Astrocyte of the cerebellum (primary cell): ENCODE measurements around the gene MET.
"Not testable (repeated sequence)": the region's sequence is repeated elsewhere in the genome, so short reads cannot be mapped to it uniquely, and the experiment has no call there.

Experiments used
- DNase-seq: peaks from one replicate; pipeline ENCODE4 v3.0.0-alpha.2; 2011; ENCODE audit warnings: low read depth
- H3K4me3 ChIP-seq: 2 replicates; pipeline ENCODE4 v1.5.1; 2011; ENCODE audit warnings: mild to moderate bottlenecking, low read depth, low read length, moderate library complexity
- in situ Hi-C: cut with HindIII; loops from 2 replicates; pipeline ENCODE4 v1.10.0; 2017; ENCODE audit warnings: low sequenced_read_pairs
- TF ChIP-seq, protein P1 (sequence below): IDR thresholded peaks from 2 replicates; pipeline ENCODE4 v1.5.1; 2012; ENCODE audit warnings: low read length, low read depth, moderate library complexity, mild to moderate bottlenecking; ENCODE audit errors: missing control alignments

MET gene

DNA sequence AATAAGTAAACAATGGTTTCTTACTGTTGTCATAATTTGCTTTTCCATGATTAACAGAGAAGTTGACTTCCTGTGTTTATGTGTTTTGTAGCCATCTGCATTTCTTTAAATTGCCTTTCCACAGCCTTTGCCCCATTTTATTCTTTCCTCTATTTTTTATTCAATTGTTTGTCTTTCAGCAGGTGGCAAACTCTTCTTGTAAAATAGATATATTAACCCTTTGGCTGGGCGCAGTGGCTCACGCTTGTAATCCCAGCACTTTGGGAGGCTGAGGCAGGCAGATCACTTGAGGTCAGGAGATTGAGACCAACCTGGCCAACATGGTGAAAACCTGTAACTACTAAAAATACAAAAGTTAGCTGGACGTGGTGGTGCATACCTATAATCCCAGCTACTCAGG lies 139.8 kb downstream of the MET start:
- no peak overlapping the region for H3K4me3 ChIP-seq
- DNase-seq = no peak
- TF ChIP-seq, protein P1, sequence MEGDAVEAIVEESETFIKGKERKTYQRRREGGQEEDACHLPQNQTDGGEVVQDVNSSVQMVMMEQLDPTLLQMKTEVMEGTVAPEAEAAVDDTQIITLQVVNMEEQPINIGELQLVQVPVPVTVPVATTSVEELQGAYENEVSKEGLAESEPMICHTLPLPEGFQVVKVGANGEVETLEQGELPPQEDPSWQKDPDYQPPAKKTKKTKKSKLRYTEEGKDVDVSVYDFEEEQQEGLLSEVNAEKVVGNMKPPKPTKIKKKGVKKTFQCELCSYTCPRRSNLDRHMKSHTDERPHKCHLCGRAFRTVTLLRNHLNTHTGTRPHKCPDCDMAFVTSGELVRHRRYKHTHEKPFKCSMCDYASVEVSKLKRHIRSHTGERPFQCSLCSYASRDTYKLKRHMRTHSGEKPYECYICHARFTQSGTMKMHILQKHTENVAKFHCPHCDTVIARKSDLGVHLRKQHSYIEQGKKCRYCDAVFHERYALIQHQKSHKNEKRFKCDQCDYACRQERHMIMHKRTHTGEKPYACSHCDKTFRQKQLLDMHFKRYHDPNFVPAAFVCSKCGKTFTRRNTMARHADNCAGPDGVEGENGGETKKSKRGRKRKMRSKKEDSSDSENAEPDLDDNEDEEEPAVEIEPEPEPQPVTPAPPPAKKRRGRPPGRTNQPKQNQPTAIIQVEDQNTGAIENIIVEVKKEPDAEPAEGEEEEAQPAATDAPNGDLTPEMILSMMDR = no peak
- in situ Hi-C loops = no loop called here

- DNase-seq = no peak
- no peak overlapping the region for H3K4me3 ChIP-seq
- in situ Hi-C loops = no loop called here
- TF ChIP-seq, protein P1 = no peak
Observed at GRCh38 chr7:116812860-116813259, 140.9 kb downstream of the MET start.

GRCh38 chr7:116813371-116813770 lies 141.4 kb downstream of the MET start:
- H3K4me3 ChIP-seq, in situ Hi-C loops: not testable (repeated sequence)

DNA sequence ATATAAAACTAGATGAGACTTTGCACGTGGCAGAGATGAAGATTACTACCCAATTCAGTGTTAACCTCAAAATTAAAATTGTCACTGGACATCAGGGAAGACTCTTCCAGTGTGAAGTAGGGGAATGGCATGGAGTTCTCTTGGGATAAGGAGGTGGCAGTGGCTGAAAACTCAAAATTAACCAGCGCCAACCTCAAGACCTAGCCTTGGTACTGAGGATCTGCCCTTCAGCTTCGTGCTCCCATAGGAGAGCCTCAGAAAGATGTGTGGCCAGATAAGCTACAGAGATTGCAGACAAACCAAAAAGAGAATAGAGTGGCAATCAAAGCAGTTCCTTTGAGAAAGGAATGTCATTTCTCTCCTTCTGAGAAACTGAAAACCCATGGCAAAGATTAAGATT lies 143.0 kb downstream of the MET start:
- in situ Hi-C loops = no loop called here
- no peak overlapping the region for H3K4me3 ChIP-seq
- TF ChIP-seq, protein P1 = no peak

More at GRCh38 chr7:116813371-116813770, 141.4 kb downstream of the MET start:
- DNase-seq = not testable (repeated sequence)

GRCh38 chr7:116820149-116820548 lies 148.2 kb downstream of the MET start:
- H3K4me3 ChIP-seq = no peak overlapping the region
- no peak for DNase-seq
- TF ChIP-seq, protein P1 = no peak
- in situ Hi-C loops = no loop called here

More for the DNA sequence above, 143.0 kb downstream of the MET start:
- DNase-seq = no peak

DNA sequence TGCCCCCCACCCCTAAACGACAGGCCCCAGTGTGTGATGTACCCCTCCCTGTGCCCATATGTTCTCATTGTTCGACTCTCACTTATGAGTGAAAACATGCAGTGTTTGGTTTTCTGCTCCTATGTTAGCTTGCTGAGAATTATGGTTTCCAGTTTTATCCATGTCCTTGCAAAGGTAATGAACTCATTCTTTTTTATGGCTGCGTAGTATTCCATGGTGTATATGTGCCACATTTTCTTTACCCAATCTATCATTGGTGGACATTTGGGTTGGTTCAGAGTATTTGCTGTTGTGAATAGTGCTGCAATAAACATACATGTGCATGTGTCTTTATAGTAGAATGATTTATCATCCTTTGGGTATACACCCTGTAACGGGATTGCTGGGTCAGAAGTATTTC lies 149.7 kb downstream of the MET start:
- DNase-seq, in situ Hi-C loops, H3K4me3 ChIP-seq: not testable (repeated sequence)

- no peak overlapping the region for H3K4me3 ChIP-seq
- in situ Hi-C loops = no loop called here
- TF ChIP-seq, protein P1 = no peak
- DNase-seq = no peak
Observed at GRCh38 chr7:116824449-116824848, 152.5 kb downstream of the MET start.

GRCh38 chr7:116828281-116828680 lies 156.3 kb downstream of the MET start:
- H3K4me3 ChIP-seq = no peak overlapping the region
- no peak for DNase-seq
- TF ChIP-seq, protein P1 = no peak
- in situ Hi-C loops = no loop called here
